DMS79 (cell line): Measurements from ENCODE around the gene MIX23.
"Not testable (repeated sequence)": the region's sequence is repeated elsewhere in the genome, so short reads cannot be mapped to it uniquely, and the experiment has no call there.

Source experiments
- DNase-seq: peaks from one replicate; lab custom pipeline; 2025; lab: John Stamatoyannopoulos, UW

MIX23 gene

GRCh38 chr3:122392868-122393844 is 10.1 kb upstream of the MIX23 start:
- DNase-seq: peak; percentile 43

- no peak for DNase-seq
Measured at GRCh38 chr3:122391681-122392446, 8.8 kb upstream of the MIX23 start.

GRCh38 chr3:122390665-122391064 is 7.6 kb upstream of the MIX23 start:
- DNase-seq: no peak

GRCh38 chr3:122389892-122390291 is 6.9 kb upstream of the MIX23 start:
- no peak for DNase-seq

DNA sequence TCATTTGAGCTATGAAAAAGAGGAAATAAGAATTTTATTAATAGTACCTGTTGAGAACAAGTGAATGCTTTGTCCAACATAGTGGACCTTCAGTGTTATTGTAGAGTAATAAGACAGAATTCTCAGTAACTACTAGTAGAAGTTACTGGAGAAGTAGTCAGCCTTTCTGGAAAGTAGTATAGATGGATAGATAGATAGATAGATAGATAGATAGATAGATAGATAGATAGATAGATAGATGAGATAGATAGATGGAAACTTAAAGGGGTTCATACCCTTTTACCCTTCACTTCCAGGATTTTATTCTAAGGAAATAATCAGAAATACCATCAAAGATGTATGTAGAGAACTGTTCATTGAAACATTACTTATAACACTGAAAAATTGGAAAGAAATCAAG is 6.2 kb upstream of the MIX23 start:
- no peak for DNase-seq

GRCh38 chr3:122387709-122388108 is 4.7 kb upstream of the MIX23 start:
- no peak for DNase-seq

DNA sequence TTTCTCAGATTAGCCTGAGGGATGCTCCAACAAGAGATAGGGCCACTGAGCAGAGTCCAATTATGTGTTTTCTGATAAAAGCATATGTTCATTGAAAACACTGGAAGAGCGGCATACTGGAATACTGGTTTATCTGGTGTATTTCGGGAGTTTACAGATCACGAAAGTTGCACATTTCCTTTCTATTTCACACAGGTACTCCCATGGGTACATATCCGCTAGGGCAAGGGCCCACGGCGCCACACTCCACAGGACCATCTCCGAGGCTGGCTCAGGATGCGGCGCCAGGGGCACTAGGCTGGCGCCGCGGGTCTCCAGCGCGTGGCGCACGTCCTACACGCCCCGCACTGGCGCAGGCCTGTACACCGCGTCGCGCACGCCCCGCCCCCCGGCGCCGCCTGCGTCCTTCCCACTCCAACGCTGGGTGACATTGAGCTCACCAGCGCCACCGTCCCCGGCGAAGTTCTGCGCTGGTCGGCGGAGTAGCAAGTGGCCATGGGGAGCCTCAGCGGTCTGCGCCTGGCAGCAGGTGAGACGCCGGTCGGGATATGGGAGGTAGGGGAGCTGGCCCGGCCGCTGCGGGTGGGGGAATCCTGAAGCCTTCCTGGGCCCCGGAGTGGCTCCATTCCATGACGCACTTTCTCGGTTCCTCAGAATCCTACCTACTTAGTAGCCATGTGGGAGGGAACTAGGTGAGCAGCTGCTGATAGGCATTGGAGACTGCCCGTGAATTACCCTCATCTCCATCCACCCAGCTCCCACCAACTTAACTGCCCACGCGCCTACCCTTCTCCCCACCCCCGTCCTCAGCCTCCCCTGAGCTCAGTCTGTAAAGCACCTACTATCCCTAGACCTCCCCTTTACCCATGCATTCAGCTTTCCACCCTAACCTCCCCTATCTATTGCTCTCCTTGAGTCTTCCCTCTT is 1.0 kb upstream of the MIX23 start, which contains the start of gene FAM162A:
FAM162A (plus strand) TSS at position 412 of the 927 bp plus-strand sequence; CDS start at position 496, 84 bp downstream.
- DNase-seq: peak; percentile 87

DNA sequence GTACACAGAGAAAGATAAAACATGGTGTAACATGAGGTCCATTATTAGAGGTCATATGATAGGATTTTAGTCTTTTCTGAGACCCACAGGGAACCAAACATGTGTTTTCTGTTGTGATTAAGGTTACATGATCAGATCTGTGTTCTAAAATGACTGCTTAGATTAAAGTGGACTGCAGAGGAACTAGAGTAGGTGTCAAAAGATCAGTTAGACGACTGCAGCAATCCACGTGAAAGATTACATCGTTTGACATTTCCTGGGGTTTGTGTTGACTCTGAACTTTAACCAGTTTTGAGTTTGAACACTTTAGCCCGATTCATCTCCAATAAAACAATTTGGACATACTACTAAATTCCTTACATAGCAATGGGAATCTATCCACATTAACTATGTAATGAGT is 5.1 kb downstream of the MIX23 start:
- no peak for DNase-seq

GRCh38 chr3:122374034-122374433 is 9.0 kb downstream of the MIX23 start:
- no peak for DNase-seq

DNA sequence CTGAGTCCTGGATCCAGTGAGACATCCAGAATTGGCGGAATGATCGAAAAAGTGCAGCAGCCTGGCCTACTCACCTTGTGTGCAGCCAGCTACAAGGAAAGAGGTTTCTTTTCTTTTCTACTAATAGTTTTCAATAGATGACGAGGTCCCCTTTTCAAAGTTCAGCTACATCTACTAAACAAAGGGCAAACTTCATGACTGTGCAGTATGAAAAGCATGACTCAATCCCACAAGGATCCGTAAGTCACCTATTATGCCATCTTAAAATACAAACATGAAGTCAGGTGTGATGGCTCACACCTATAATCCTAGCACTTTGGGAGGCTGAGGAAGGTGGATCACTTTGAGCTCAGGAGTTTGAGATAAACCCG is 16.7 kb downstream of the MIX23 start:
- no peak for DNase-seq

DNA sequence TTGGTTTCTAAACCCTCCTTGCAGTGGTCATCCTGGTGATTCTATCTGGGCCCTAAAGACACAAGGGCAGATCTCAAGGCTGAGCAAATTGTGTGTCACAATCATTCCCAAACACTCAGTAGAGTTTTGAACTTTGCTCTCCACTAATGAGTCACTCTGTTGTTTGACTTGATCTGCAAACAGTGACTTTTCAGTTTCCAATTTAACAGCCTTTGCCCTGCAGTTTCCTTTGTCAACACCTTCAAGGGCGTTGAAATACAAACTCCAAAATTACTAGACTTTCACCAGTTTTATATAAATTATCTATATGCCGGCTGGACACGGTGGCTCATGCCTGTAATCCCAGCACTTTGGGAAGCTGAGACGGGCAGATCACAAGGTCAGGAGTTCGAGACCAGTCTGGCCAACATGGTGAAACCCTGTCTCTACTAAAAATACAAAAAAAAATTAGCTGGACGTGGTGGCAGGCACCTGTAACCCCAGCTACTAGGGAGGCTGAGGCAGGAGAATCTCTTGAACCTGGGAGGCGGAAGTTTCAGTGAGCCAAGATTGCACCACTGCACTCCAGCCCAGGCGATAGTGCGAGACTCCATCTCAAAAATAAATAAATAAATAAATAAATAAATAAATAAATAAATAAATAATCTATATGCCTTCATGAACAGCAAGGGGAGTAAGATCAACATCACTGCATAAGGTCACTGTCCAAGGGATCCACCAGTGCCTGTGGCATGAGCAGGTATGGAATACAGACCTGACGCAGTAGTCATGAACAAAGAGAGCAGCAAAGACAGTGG is 17.3 kb downstream of the MIX23 start:
- not testable (repeated sequence) for DNase-seq

DNA sequence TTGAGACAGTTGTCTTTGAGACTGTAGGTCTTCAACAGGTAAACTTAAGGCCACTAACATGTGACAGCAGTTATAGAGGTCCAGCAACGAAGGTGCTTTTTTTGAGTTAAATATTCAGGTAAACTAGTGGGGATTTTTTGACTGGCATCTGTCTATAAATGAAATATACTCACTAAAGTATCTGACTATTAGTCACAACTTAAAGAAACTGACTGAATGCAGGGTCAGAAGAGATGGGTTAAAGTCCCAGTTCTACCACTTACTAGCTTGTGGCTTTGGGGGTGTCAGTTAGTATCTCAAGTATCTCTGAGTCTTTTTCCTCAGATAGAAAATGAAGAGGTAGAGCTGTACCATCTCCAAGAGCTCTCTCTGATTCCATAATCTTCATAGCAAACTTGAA is 18.0 kb downstream of the MIX23 start:
- DNase-seq: no peak

- DNase-seq: no peak
Measured at GRCh38 chr3:122364490-122364889, 18.5 kb downstream of the MIX23 start.

DNA sequence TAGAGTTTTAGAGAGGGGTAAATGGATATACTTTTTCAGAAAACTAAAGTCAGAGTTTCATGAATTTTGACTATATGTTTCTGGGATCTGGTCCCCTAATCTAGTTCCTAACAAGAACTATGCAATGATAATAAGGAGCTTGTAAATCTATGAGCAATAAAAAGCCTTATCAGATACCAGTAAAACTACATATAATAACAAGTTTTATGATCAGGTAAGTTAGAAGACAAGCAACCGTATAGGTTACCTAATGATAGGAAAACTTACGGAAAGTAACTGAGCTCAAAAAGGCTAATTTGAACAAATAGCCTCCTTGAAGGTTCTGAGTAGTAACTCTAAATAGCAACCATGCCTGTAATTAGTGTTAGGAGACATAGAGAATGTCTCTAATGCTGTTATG is 21.0 kb downstream of the MIX23 start:
- no peak for DNase-seq

GRCh38 chr3:122358703-122359032 is 24.4 kb downstream of the MIX23 start:
- DNase-seq: no peak

DNA sequence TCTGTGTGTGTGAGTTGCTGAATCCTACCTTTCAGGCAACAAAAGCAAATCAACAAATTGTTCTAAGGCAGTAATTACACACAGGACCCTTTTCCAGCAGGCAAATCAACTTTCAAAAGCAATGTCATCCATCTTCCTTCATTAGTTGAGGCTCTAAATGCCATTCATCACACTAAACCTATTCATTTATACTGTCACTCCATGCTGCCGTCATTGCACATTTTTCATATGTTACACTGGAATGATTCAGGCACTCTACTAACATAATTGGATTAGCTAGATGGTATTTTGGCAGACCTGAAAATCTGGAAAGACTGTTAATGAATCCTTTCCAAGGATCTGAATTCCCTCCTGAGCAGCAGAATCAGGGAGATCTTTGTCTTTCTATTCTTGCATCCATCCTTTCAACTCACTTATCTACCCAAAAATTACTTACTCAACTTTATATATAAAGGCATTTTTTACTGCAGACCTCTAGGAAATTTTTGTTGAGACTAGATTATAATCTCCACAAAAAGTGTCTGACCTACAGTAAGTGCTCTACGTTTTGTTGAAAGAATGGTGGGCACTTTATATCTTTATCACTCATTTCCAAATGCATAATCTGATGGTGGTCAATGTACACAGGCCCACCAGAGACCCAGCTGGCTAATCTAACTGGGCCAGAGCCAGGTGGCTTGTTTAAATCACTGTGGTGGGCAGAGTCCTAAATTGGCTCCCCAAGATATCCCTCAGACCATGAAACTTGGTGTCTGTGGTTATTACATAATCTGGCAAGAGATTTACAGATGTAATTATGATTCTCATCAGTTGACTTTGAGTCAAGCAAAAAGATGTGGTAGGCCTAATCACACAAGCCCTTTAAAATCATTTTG is 25.0 kb downstream of the MIX23 start:
- no peak for DNase-seq

GRCh38 chr3:122356402-122356801 is 26.6 kb downstream of the MIX23 start:
- DNase-seq: peak; percentile 21

GRCh38 chr3:122355612-122356011 is 27.4 kb downstream of the MIX23 start:
- DNase-seq: no peak

DNA sequence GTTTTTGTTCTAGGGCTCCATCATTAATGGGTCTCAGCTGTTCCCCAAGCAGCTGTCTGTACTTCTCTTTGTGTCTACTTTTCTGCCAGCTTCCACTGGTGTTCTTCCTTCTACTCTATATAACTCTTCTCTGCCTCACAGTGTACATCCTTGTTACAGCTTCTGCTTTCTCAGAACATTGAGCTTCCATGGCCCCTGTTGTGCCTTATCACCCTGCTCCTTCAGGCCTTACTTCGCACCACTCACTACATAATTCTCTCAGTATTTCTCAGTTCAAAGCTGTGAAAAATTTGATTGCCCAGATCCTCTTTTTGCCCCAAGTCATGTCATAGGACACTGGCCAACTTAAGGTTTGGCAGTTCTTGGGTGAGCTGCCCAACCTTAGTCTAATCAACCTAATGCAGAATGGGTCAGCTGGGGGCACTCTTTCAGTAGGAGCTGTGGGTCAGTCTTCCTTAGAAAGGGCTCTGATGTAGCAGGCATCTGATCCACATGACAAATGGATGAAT is 29.1 kb downstream of the MIX23 start:
- DNase-seq: no peak

DNA sequence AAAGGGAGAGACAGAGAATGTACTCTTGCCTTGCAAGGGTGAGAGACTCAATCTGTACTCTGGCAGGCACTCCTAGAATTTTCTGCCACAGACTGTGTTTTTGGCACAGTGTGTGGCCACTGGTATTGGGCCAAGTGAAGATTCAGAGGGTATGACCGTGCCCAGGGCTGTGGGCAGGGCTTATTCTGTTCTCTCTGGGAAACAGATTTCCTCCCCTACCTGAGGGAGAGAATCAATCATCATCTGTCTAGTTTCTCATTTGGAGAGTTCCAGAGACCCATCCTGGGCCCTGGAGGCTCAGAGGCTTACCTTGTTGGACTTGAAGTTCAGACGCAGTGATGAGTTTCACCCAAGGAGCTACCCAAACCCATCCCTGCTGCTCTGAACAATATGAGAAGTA is 29.8 kb downstream of the MIX23 start:
- DNase-seq: no peak
